GM12878 (cell line): Measurements from ENCODE around the gene SFXN1. TPM values are rescaled to one million over a fixed set of nuclear protein-coding genes. Genes with fewer than 3 reads are reported as not detected.

Experiments
- ATAC-seq: fragments of 200-7000 bp; cut with Tn5 transposase; 3 replicates; pipeline ENCODE4 v1.9.1; 2020; ENCODE audit warnings: mild to moderate bottlenecking, moderate library complexity
- BruUV-seq: library from RNA; stranded (reverse); fragments of 400-500 nt; replicated peaks from 2 replicates; lab custom pipeline; 2021; lab: Mats Ljungman, UMichigan
- CTCF ChIA-PET: fragments of 300-600 bp; sonication (Branson Sonifier 250); formaldehyde crosslinking; extraction: SDS; loops from one replicate; lab custom pipeline; 2021; ENCODE audit warnings: inconsistent platforms; lab: Yijun Ruan, JAX
- POLR2A ChIA-PET: fragments of 350-600 bp; formaldehyde crosslinking; extraction: SDS; loops from one replicate; lab custom pipeline; 2021; ENCODE audit warnings: inconsistent platforms; lab: Charles Lee
- RAD21 ChIA-PET: fragments of 300-600 bp; sonication (Branson Sonifier 250); formaldehyde crosslinking; loops from one replicate; lab custom pipeline; 2023; ENCODE audit warnings: antibody characterized with exemption; ENCODE audit not compliant: unreplicated experiment; lab: Charles Lee
- SMC1A ChIA-PET: fragments of 300-600 bp; sonication (Branson Sonifier 250); formaldehyde crosslinking; loops from one replicate; lab custom pipeline; 2023; ENCODE audit not compliant: unreplicated experiment, uncharacterized antibody; lab: Charles Lee
- DNase-seq: peaks from one replicate; pipeline ENCODE4 v3.0.0-alpha.2; 2011; ENCODE audit warnings: low read depth, low spot score
- FAIRE-seq: peaks from 3 replicates; lab custom pipeline; 2011; peaks lifted over from hg19 to GRCh38; lab: Jason Lieb, UNC
- H2AFZ ChIP-seq: 2 replicates; pipeline ENCODE4 v1.6.0; 2011; ENCODE audit warnings: low read depth, low read length, control low read depth; ENCODE audit not compliant: control insufficient read depth
- H3K27ac ChIP-seq: 2 replicates; pipeline ENCODE4 v1.5.1; 2011; ENCODE audit warnings: control low read depth; ENCODE audit not compliant: control insufficient read depth, insufficient read depth
- H3K27me3 ChIP-seq, 2 experiments: replicated peaks in 1 of 2; 2 replicates each; pipeline versions ENCODE4 v1.6.0 to v1.6.1; 2011; ENCODE audit warnings: low read length in 1 of 2; ENCODE audit not compliant: control insufficient read depth in 2 of 2, insufficient read depth in 2 of 2
- H3K36me3 ChIP-seq, 2 experiments: 2 replicates each; pipeline ENCODE4 v1.5.1; 2011; ENCODE audit warnings: low read length in 1 of 2; ENCODE audit not compliant: control insufficient read depth in 2 of 2, insufficient read depth in 2 of 2
- H3K4me1 ChIP-seq: 2 replicates; pipeline ENCODE4 v1.6.1; 2011; ENCODE audit warnings: mild to moderate bottlenecking, low read length, moderate library complexity, mixed read lengths; ENCODE audit not compliant: control insufficient read depth, insufficient read depth
- H3K4me2 ChIP-seq: 2 replicates; pipeline ENCODE4 v1.6.0; 2011; ENCODE audit warnings: control low read depth; ENCODE audit not compliant: control insufficient read depth, insufficient read depth
- H3K4me3 ChIP-seq: fragments of 200-600 bp; sonication (generic); 2 replicates; pipeline ENCODE4 v1.5.1; 2016
- H3K79me2 ChIP-seq: 2 replicates; pipeline ENCODE4 v1.6.0; 2011; ENCODE audit warnings: low read length; ENCODE audit not compliant: control insufficient read depth, insufficient read depth
- H3K9ac ChIP-seq: 2 replicates; pipeline ENCODE4 v1.8.0; 2011; ENCODE audit warnings: low read length, control low read depth, mixed read lengths; ENCODE audit not compliant: control insufficient read depth, insufficient read depth
- H3K9me3 ChIP-seq: replicated peaks from 3 replicates; pipeline ENCODE4 v1.5.1; 2011; ENCODE audit warnings: mild to moderate bottlenecking, low read length; ENCODE audit not compliant: control insufficient read depth, insufficient read depth
- H4K20me1 ChIP-seq: 2 replicates; pipeline ENCODE4 v1.6.0; 2011; ENCODE audit not compliant: control insufficient read depth, insufficient read depth
- BACH1 ChIP-seq: fragments of 450-650 bp; IDR thresholded peaks from 2 replicates; pipeline ENCODE4 v1.6.1; 2017; ENCODE audit warnings: mild to moderate bottlenecking, borderline replicate concordance
- CEBPB ChIP-seq, 2 experiments: fragments of 150-350 bp in 1 of 2; IDR thresholded peaks; 2 replicates each; pipeline ENCODE4 v1.6.1; 2012 to 2014; ENCODE audit warnings: low read depth in 2 of 2, low read length in 2 of 2, borderline replicate concordance in 1 of 2, inconsistent platforms in 1 of 2
- ESRRA ChIP-seq: IDR thresholded peaks from 2 replicates; pipeline ENCODE4 v1.6.1; 2012; ENCODE audit warnings: mild to moderate bottlenecking, low read length, improper control_type of control experiment
- GABPA ChIP-seq: IDR thresholded peaks from 2 replicates; pipeline ENCODE4 v1.6.1; 2014; ENCODE audit warnings: antibody characterized with exemption, low read depth, mild to moderate bottlenecking, inconsistent platforms
- IRF4 ChIP-seq: IDR thresholded peaks from 2 replicates; pipeline ENCODE4 v1.6.1; 2011; ENCODE audit warnings: low read depth, low read length
- KLF5 ChIP-seq: fragments of 450-650 bp; IDR thresholded peaks from 2 replicates; pipeline ENCODE4 v1.6.1; 2014; ENCODE audit warnings: mild to moderate bottlenecking; ENCODE audit not compliant: partially characterized antibody
- NFXL1 ChIP-seq: fragments of 450-650 bp; IDR thresholded peaks from 2 replicates; pipeline ENCODE4 v1.6.1; 2017; ENCODE audit warnings: antibody characterized with exemption, mild to moderate bottlenecking, borderline replicate concordance
- NFYA ChIP-seq: IDR thresholded peaks from 2 replicates; pipeline ENCODE4 v1.6.1; 2011; ENCODE audit warnings: low read depth, mild to moderate bottlenecking, low read length, improper control_type of control experiment, borderline replicate concordance
- POLR2AphosphoS2 ChIP-seq: IDR thresholded peaks from 2 replicates; pipeline ENCODE4 v1.6.1; 2011; ENCODE audit warnings: low read depth, mild to moderate bottlenecking, low read length, improper control_type of control experiment, moderate library complexity
- REST ChIP-seq: IDR thresholded peaks from 2 replicates; pipeline ENCODE4 v1.6.1; 2012; ENCODE audit warnings: mild to moderate bottlenecking, low read depth, low read length
- RUNX3 ChIP-seq: IDR thresholded peaks from 2 replicates; pipeline ENCODE4 v1.6.1; 2012; ENCODE audit warnings: low read length, inconsistent platforms
- SIX5 ChIP-seq: IDR thresholded peaks from 2 replicates; pipeline ENCODE4 v1.6.1; 2011; ENCODE audit warnings: mild to moderate bottlenecking, low read depth, low read length, moderate library complexity; ENCODE audit not compliant: severe bottlenecking
- SMARCA5 ChIP-seq: fragments of 450-650 bp; IDR thresholded peaks from 2 replicates; pipeline ENCODE4 v1.6.1; 2017; ENCODE audit warnings: mild to moderate bottlenecking
- ZNF207 ChIP-seq: fragments of 450-650 bp; IDR thresholded peaks from 2 replicates; pipeline ENCODE4 v1.6.1; 2014; ENCODE audit warnings: antibody characterized with exemption, mild to moderate bottlenecking, borderline replicate concordance
- ZNF217 ChIP-seq: fragments of 450-650 bp; IDR thresholded peaks from 2 replicates; pipeline ENCODE4 v1.6.1; 2017; ENCODE audit warnings: antibody characterized with exemption, mild to moderate bottlenecking
- WGBS: methylation state at CpG from one replicate; pipeline ENCODE4 v1.1.6; 2016; ENCODE audit warnings: low lambda C conversion rate; ENCODE audit not compliant: insufficient replicate concordance, insufficient coverage; ENCODE audit errors: missing lambda C conversion rate; 5-methylcytosine and 5-hydroxymethylcytosine counted together
- in situ Hi-C: fragments of 300-500 bp; cut with MboI; formaldehyde crosslinking; loops from 9 replicates; pipeline ENCODE4 v1.14.3; 2018; ENCODE audit warnings: mixed read lengths
- intact Hi-C: fragments of 100-400 bp; cut with micrococcal nuclease; formaldehyde crosslinking; loops from one replicate; pipeline ENCODE4 v1.14.2; 2022; ENCODE audit not compliant: unreplicated experiment
- polyA plus RNA-seq, 11 experiments: library from polyadenylated mRNA; depleted of rRNA in 4 of 11; unstranded in 6 of 11; stranded (reverse) in 5 of 11; fragments of >200 nt; fragmentation: Nextera tagmentation in 4 of 11; fragmentation: Illumina TruSeq in 1 of 11; extraction: Ambion mirVana in 4 of 11; extraction: Trizol in 1 of 11; gene quantifications; 1 replicate in 1 of 11; 2 replicates in 10 of 11; pipeline versions ENCODE4 v1.2.1 to v1.2.3, GENCODE V29; 2011 to 2016; ENCODE audit warnings: inconsistent platforms in 2 of 11, missing spikeins in 2 of 11, low read depth in 1 of 11
- total RNA-seq, 4 experiments: library from RNA; depleted of rRNA in 3 of 4; stranded (reverse); fragments of >200 nt in 3 of 4; fragmentation: Illumina TruSeq in 1 of 4; extraction: Trizol in 1 of 4; gene quantifications; 2 replicates each; pipeline versions ENCODE4 v1.2.1 to v1.2.3, GENCODE V29; 2013 to 2021
- TF ChIP-seq, protein P1 (sequence below): fragments of 450-650 bp; IDR thresholded peaks from 2 replicates; pipeline ENCODE4 v1.6.1; 2016; ENCODE audit warnings: mild to moderate bottlenecking

SFXN1 gene
- total and polyA plus RNA-seq, 10 of the 15 experiments (the other 5 are each of a cell fraction or from before 2014, with no cell fraction given), result 18.0 to 248 (median 103) TPM

DNA sequence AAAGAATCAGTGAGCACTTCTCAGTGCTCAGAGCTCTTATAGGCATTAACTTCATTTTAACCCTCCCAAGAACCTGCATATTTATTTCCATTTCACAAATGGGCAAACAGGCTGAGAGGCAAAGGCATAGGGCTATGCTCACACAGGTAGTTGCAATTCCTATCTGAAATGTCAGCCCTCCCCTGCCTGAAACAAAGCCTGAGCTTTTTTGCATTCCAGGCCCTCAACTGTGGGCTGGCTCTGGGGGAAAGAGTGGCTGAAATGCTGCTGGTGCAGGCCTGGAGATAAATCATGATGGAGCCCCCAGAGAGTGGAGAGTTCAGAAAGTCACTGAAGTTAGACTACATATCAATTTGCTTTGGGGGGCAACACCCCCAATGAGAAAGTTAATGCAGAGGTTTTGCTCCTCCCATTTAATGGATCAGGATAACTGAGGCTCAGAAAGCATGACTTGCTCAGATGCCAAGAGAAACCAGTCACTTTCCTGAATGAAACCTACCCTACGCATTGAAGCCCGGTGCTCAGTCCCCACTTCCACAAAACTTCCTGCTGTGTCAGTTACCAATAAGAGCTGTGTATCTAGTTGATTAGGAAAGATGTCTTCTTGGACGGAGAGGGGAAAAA is 40.0 kb upstream of the SFXN1 start:
- Histone ChIP-seq H3K9me3 (no peaks in the 10 kb centered on the region), H3K79me2 (no peaks in the 10 kb centered on the region), H3K4me3 (no peak overlapping the region), H3K36me3 (no peaks in the 10 kb centered on the region), H3K9ac (no peak overlapping the region), H3K4me2 (no peak overlapping the region), H4K20me1 (no peaks in the 10 kb centered on the region), H2AFZ (no peak overlapping the region), H3K4me1 (no peaks in the 10 kb centered on the region), H3K27me3 (peaks cover 0 to 7% of the 10 kb centered on the region in 2 experiments), H3K27ac (no peak overlapping the region)
- ATAC-seq (no peak), FAIRE-seq (no peak), DNase-seq (no peak)
- intact Hi-C loops, result no loop called here
- ChIA-PET SMC1A (interaction anchor here (0.5 kb wide), 1 partner anchor 19 kb away, joined by 3 read pairs; no protein-coding TSS in a partner anchor), CTCF (interaction anchor here (1.2 kb wide), 1 partner anchor 10 kb away, joined by 5 read pairs; no protein-coding TSS in a partner anchor), POLR2A (no interaction called here), RAD21 (no interaction called here)
- in situ Hi-C loops, result no loop called here
- WGBS, result 0% methylated on average over 3 of the region's 3 CpGs
- TF ChIP-seq NFYA (no peak), REST (no peak), CEBPB (IDR thresholded peaks at IDR 0.05; ENCODE audit: borderline replicate concordance in 1 of 2, low read depth in 2 of 2, low read length in 2 of 2) (no peak), POLR2AphosphoS2 (no peak), KLF5 (no peak), SMARCA5 (no peak), RUNX3 (no peak), ZNF217 (no peak), ZNF207 (no peak), GABPA (no peak), NFXL1 (no peak), ESRRA (no peak), BACH1 (no peak), IRF4 (no peak), SIX5 (no peak)
- TF ChIP-seq, protein P1, sequence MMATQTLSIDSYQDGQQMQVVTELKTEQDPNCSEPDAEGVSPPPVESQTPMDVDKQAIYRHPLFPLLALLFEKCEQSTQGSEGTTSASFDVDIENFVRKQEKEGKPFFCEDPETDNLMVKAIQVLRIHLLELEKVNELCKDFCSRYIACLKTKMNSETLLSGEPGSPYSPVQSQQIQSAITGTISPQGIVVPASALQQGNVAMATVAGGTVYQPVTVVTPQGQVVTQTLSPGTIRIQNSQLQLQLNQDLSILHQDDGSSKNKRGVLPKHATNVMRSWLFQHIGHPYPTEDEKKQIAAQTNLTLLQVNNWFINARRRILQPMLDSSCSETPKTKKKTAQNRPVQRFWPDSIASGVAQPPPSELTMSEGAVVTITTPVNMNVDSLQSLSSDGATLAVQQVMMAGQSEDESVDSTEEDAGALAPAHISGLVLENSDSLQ, result no peak
- no TSS peak for BruUV-seq
